ENCODE results near the gene FRMD5. TPM values are rescaled to one million over a fixed set of nuclear protein-coding genes. Genes with fewer than 3 reads are reported as not detected.
"Not testable (repeated sequence)": the region's sequence is repeated elsewhere in the genome, so short reads cannot be mapped to it uniquely, and the experiment has no call there.

The FRMD5 gene
- total RNA-seq, 4 donors from 2014 or later = 2.9 to 5.4 (median 3.8) TPM

GRCh38 chr15:44034334-44034733, 160.7 kb downstream of the FRMD5 start:
- Histone ChIP-seq H3K4me1 (peaks cover 0 to 45% (median 12%) of the 10 kb centered on the region in 4 donors), H3K4me3 (no peak overlapping the region), H3K27me3 (no peaks in the 10 kb centered on the region), H3K27ac (peak overlapping the region in 2 of 4 donors; percentile 59 to 74), H3K36me3 (no peaks in the 10 kb centered on the region), H3K9me3 (no peaks in the 10 kb centered on the region)
- WGBS, 2 donors = 60 to 70% methylated on average over 2 of the region's 2 CpGs
- no peak for DNase-seq (ENCODE audit: low spot score in 2 of 2)
- no peak for TF ChIP-seq EP300 (IDR thresholded peaks at IDR 0.05)
- TF ChIP-seq POLR2A (IDR thresholded peaks at IDR 0.05) = no peak
- no peak for TF ChIP-seq CTCF (IDR thresholded peaks at IDR 0.05)

- Histone ChIP-seq H3K27me3 (no peaks in the 10 kb centered on the region), H3K4me3 (no peak overlapping the region), H3K27ac (peak overlapping the region in 2 of 4 donors; percentile 59 to 74), H3K4me1 (peaks cover 0 to 41% (median 9%) of the 10 kb centered on the region in 4 donors), H3K36me3 (no peaks in the 10 kb centered on the region), H3K9me3 (no peaks in the 10 kb centered on the region)
- DNase-seq (ENCODE audit: low spot score in 2 of 2) = peak; percentile 22 to 39
- no peak for TF ChIP-seq POLR2A (IDR thresholded peaks at IDR 0.05)
- no peak for TF ChIP-seq EP300 (IDR thresholded peaks at IDR 0.05)
- TF ChIP-seq CTCF (IDR thresholded peaks at IDR 0.05) = no peak
- WGBS, 2 donors = 71 to 72% methylated on average over 1 of the region's 1 CpG
These were observed 161.2 kb downstream of the FRMD5 start for GRCh38 chr15:44033894-44034293.

GRCh38 chr15:44032820-44033219, 162.3 kb downstream of the FRMD5 start:
- H3K4me3 ChIP-seq; H3K27me3 ChIP-seq; DNase-seq (ENCODE audit: low spot score in 2 of 2); H3K27ac ChIP-seq; H3K9me3 ChIP-seq; H3K36me3 ChIP-seq: not testable (repeated sequence)
- peaks cover 0 to 36% (median 8%) of the 10 kb centered on the region in 4 donors for H3K4me1 ChIP-seq

GRCh38 chr15:44029940-44030568, 165.0 kb downstream of the FRMD5 start:
- TF ChIP-seq CTCF (IDR thresholded peaks at IDR 0.05) (no peak), POLR2A (IDR thresholded peaks at IDR 0.05) (no peak), EP300 (IDR thresholded peaks at IDR 0.05) (no peak)
- Histone ChIP-seq H3K9me3 (no peaks in the 10 kb centered on the region), H3K27ac (no peak overlapping the region), H3K27me3 (no peaks in the 10 kb centered on the region), H3K4me1 (peaks cover 0 to 23% (median 3%) of the 10 kb centered on the region in 4 donors), H3K4me3 (no peak overlapping the region), H3K36me3 (no peaks in the 10 kb centered on the region)
- DNase-seq (ENCODE audit: low spot score in 2 of 2) = no peak
- WGBS, 2 donors = 58 to 63% methylated on average over 2 of the region's 2 CpGs

GRCh38 chr15:44029003-44029402, 166.1 kb downstream of the FRMD5 start:
- WGBS, 2 donors = 31 to 62% methylated on average over 2 of the region's 2 CpGs

GRCh38 chr15:44028349-44028748, 166.7 kb downstream of the FRMD5 start:
- Histone ChIP-seq H3K4me1 (peaks cover 0 to 8% (median 0%) of the 10 kb centered on the region in 4 donors), H3K27ac (peak overlapping the region in 1 of 4 donors; percentile 22), H3K36me3 (no peaks in the 10 kb centered on the region), H3K27me3 (no peaks in the 10 kb centered on the region), H3K9me3 (no peaks in the 10 kb centered on the region), H3K4me3 (no peak overlapping the region)
- no peak for TF ChIP-seq POLR2A (IDR thresholded peaks at IDR 0.05)
- TF ChIP-seq CTCF (IDR thresholded peaks at IDR 0.05) = no peak
- TF ChIP-seq EP300 (IDR thresholded peaks at IDR 0.05) = no peak
- WGBS, 2 donors = 62 to 67% methylated on average over 1 of the region's 1 CpG
- DNase-seq (ENCODE audit: low spot score in 2 of 2) = no peak

More at GRCh38 chr15:44029003-44029402, 166.1 kb downstream of the FRMD5 start:
- Histone ChIP-seq H3K27me3 (no peaks in the 10 kb centered on the region), H3K27ac (peak overlapping the region in 1 of 4 donors; percentile 22), H3K9me3 (no peaks in the 10 kb centered on the region), H3K36me3 (no peaks in the 10 kb centered on the region), H3K4me3 (no peak overlapping the region), H3K4me1 (peaks cover 0 to 12% (median 0%) of the 10 kb centered on the region in 4 donors)
- DNase-seq (ENCODE audit: low spot score in 2 of 2) = no peak
- TF ChIP-seq POLR2A (IDR thresholded peaks at IDR 0.05) = no peak
